Neural progenitor cell (in vitro differentiated cells): ENCODE measurements around the gene ID2. TPM values are rescaled to one million over a fixed set of nuclear protein-coding genes. Genes with fewer than 3 reads are reported as not detected.
A peak's percentile ranks its signal among the peaks of the same experiment; 100 is the strongest.

Experiments
- DNase-seq: peaks from one replicate; pipeline ENCODE4 v3.0.0-alpha.2; 2016; ENCODE audit warnings: low spot score
- H2AFZ ChIP-seq: fragments of 200-600 bp; sonication (generic); replicated peaks from 2 replicates; pipeline ENCODE4 v1.6.1; 2016; ENCODE audit warnings: antibody characterized with exemption
- H3F3A ChIP-seq: fragments of 200-600 bp; sonication (generic); 2 replicates; pipeline ENCODE4 v1.6.1; 2016; ENCODE audit warnings: antibody characterized with exemption, low read depth
- H3K27ac ChIP-seq: fragments of 200-600 bp; sonication (generic); 2 replicates; pipeline ENCODE4 v1.5.1; 2016; ENCODE audit warnings: mild to moderate bottlenecking
- H3K27me3 ChIP-seq: fragments of 200-600 bp; sonication (generic); 2 replicates; pipeline ENCODE4 v1.6.1; 2016; ENCODE audit warnings: mild to moderate bottlenecking, moderate library complexity
- H3K36me3 ChIP-seq: fragments of 200-600 bp; sonication (generic); 2 replicates; pipeline ENCODE4 v1.5.1; 2016
- H3K4me1 ChIP-seq: fragments of 200-600 bp; sonication (generic); 2 replicates; pipeline ENCODE4 v1.6.1; 2016; ENCODE audit warnings: mixed run types
- H3K4me2 ChIP-seq: fragments of 200-600 bp; sonication (generic); 2 replicates; pipeline ENCODE4 v1.6.1; 2016
- H3K4me3 ChIP-seq: fragments of 200-600 bp; sonication (generic); 2 replicates; pipeline ENCODE4 v1.5.1; 2016
- H3K79me2 ChIP-seq: fragments of 200-600 bp; sonication (generic); 2 replicates; pipeline ENCODE4 v1.6.1; 2016; ENCODE audit warnings: low read depth
- H3K9ac ChIP-seq: fragments of 200-600 bp; sonication (generic); 2 replicates; pipeline ENCODE4 v1.6.1; 2016
- H3K9me3 ChIP-seq: fragments of 200-600 bp; sonication (generic); 2 replicates; pipeline ENCODE4 v1.5.1; 2016; ENCODE audit warnings: low read depth
- H4K20me1 ChIP-seq: fragments of 200-600 bp; sonication (generic); 2 replicates; pipeline ENCODE4 v1.6.1; 2016; ENCODE audit warnings: low read depth
- H3K27ac Mint-ChIP-seq: 3 replicates; pipeline ENCODE4 v1.8.0; 2021; ENCODE audit warnings: mixed read lengths
- H3K27me3 Mint-ChIP-seq: 2 replicates; pipeline ENCODE4 v1.8.0; 2022; ENCODE audit warnings: low read depth, mild to moderate bottlenecking, inconsistent platforms, moderate library complexity, mixed read lengths; ENCODE audit not compliant: insufficient read depth
- H3K36me3 Mint-ChIP-seq: 3 replicates; pipeline ENCODE4 v1.8.0; 2021; ENCODE audit warnings: mixed read lengths
- H3K4me1 Mint-ChIP-seq: 3 replicates; pipeline ENCODE4 v1.8.0; 2021; ENCODE audit warnings: mixed read lengths
- H3K4me3 Mint-ChIP-seq: 3 replicates; pipeline ENCODE4 v1.8.0; 2021; ENCODE audit warnings: mild to moderate bottlenecking, moderate library complexity, mixed read lengths
- H3K9me3 Mint-ChIP-seq: 3 replicates; pipeline ENCODE4 v1.8.0; 2020; ENCODE audit warnings: mixed read lengths
- EZH2 ChIP-seq: fragments of 200-600 bp; sonication (generic); IDR thresholded peaks from 2 replicates; pipeline ENCODE4 v1.6.1; 2017; ENCODE audit warnings: antibody characterized with exemption, mild to moderate bottlenecking, moderate library complexity
- EZH2phosphoT487 ChIP-seq: fragments of 200-600 bp; sonication (generic); IDR thresholded peaks from 2 replicates; pipeline ENCODE4 v1.6.1; 2017; ENCODE audit warnings: antibody characterized with exemption
- total RNA-seq: library from RNA; depleted of rRNA; stranded (reverse); fragments of >200 nt; gene quantifications from 2 replicates; pipeline ENCODE4 v1.2.3, GENCODE V29; 2015; ENCODE audit warnings: low replicate concordance
- TF ChIP-seq, protein P1 (sequence below): fragments of 200-600 bp; sonication (generic); IDR thresholded peaks from 2 replicates; pipeline ENCODE4 v1.5.1; 2017; ENCODE audit warnings: antibody characterized with exemption, mild to moderate bottlenecking

ID2 gene
- total RNA-seq, 1 donor from 2014 or later: 140 TPM

GRCh38 chr2:8658064-8658862, 23.6 kb upstream of the ID2 start:
- H3K27ac Mint-ChIP-seq: peak overlapping the region; percentile 74
- H3K27me3 ChIP-seq: no peaks in the 10 kb centered on the region
- no peaks in the 10 kb centered on the region for H4K20me1 ChIP-seq
- no peaks in the 10 kb centered on the region for H3K36me3 ChIP-seq
- peaks cover 18% of the 10 kb centered on the region for H3K27me3 Mint-ChIP-seq
- TF ChIP-seq EZH2phosphoT487 (no peak), EZH2 (no peak)
- TF ChIP-seq, protein P1, sequence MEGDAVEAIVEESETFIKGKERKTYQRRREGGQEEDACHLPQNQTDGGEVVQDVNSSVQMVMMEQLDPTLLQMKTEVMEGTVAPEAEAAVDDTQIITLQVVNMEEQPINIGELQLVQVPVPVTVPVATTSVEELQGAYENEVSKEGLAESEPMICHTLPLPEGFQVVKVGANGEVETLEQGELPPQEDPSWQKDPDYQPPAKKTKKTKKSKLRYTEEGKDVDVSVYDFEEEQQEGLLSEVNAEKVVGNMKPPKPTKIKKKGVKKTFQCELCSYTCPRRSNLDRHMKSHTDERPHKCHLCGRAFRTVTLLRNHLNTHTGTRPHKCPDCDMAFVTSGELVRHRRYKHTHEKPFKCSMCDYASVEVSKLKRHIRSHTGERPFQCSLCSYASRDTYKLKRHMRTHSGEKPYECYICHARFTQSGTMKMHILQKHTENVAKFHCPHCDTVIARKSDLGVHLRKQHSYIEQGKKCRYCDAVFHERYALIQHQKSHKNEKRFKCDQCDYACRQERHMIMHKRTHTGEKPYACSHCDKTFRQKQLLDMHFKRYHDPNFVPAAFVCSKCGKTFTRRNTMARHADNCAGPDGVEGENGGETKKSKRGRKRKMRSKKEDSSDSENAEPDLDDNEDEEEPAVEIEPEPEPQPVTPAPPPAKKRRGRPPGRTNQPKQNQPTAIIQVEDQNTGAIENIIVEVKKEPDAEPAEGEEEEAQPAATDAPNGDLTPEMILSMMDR: no peak
- no peak overlapping the region for H2AFZ ChIP-seq
- H3K9me3 ChIP-seq: no peaks in the 10 kb centered on the region
- peaks cover 10% of the 10 kb centered on the region for H3K9me3 Mint-ChIP-seq
- peaks cover 73% of the 10 kb centered on the region for H3K4me1 Mint-ChIP-seq
- H3K79me2 ChIP-seq: no peaks in the 10 kb centered on the region
- H3F3A ChIP-seq: peaks cover 14% of the 10 kb centered on the region
- no peak overlapping the region for H3K9ac ChIP-seq
- peaks cover 10% of the 10 kb centered on the region for H3K4me1 ChIP-seq
- no peaks in the 10 kb centered on the region for H3K36me3 Mint-ChIP-seq
- H3K4me3 ChIP-seq: no peak overlapping the region
- no peak overlapping the region for H3K4me2 ChIP-seq
- no peak for DNase-seq
- H3K27ac ChIP-seq: no peak overlapping the region
- no peak overlapping the region for H3K4me3 Mint-ChIP-seq

DNA sequence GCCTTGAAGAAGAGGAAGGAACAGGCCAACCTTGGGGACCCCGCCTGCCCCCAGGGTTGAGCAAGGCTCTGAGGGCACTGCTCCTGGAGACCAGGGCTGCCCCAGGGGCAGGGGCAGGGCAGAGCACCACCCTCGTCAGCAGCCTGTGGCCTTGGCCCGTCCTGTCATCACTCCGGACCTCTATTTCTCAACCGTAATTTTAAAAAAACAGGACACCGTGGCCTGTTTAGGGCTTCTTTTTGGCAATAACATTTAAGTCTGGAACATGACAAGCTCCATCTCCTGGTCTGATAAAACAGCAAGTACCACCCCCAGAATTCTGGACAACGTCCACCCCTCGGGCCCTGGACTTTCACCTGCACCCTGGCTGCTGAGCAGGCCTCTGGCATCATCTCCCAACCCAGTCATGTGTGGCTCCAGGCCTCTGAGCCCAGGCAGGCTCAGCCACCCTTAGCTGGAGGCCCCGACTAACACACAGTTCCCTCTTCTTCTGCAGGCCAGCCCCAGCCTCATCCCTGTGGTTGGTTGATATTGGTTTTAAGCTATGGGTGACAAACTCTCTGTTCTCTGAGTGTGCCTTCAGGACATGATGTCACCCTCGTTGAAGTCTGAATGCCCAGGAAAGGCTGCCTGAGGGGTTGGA, 22.6 kb upstream of the ID2 start:
- H3K4me3 ChIP-seq: no peak overlapping the region
- H3K4me2 ChIP-seq: no peak overlapping the region
- H4K20me1 ChIP-seq: no peaks in the 10 kb centered on the region
- H3K4me1 ChIP-seq: peaks cover under 1% of the 10 kb centered on the region
- peaks cover 67% of the 10 kb centered on the region for H3K4me1 Mint-ChIP-seq
- H3F3A ChIP-seq: peaks cover 5% of the 10 kb centered on the region
- H3K27me3 ChIP-seq: no peaks in the 10 kb centered on the region
- H3K27ac ChIP-seq: no peak overlapping the region
- H3K27me3 Mint-ChIP-seq: peaks cover 19% of the 10 kb centered on the region
- no peak for TF ChIP-seq EZH2
- TF ChIP-seq, protein P1: no peak
- no peak for TF ChIP-seq EZH2phosphoT487
- H3K27ac Mint-ChIP-seq: peak overlapping the region; percentile 41
- H3K4me3 Mint-ChIP-seq: no peak overlapping the region
- no peaks in the 10 kb centered on the region for H3K79me2 ChIP-seq
- H3K36me3 ChIP-seq: no peaks in the 10 kb centered on the region
- DNase-seq: no peak
- H3K9me3 Mint-ChIP-seq: peaks cover 12% of the 10 kb centered on the region
- no peak overlapping the region for H3K9ac ChIP-seq
- no peaks in the 10 kb centered on the region for H3K9me3 ChIP-seq
- H3K36me3 Mint-ChIP-seq: no peaks in the 10 kb centered on the region
- no peak overlapping the region for H2AFZ ChIP-seq

GRCh38 chr2:8659735-8660492, 21.9 kb upstream of the ID2 start:
- H3K27ac Mint-ChIP-seq: peak overlapping the region; percentile 96
- Histone ChIP-seq H3K4me1 (no peaks in the 10 kb centered on the region), H3K36me3 (no peaks in the 10 kb centered on the region), H2AFZ (no peak overlapping the region), H3K27me3 (no peaks in the 10 kb centered on the region), H3K79me2 (no peaks in the 10 kb centered on the region), H3F3A (peaks cover 5% of the 10 kb centered on the region), H4K20me1 (no peaks in the 10 kb centered on the region), H3K27ac (no peak overlapping the region), H3K4me2 (no peak overlapping the region), H3K4me3 (no peak overlapping the region), H3K9ac (no peak overlapping the region), H3K9me3 (no peaks in the 10 kb centered on the region)
- TF ChIP-seq EZH2: no peak
- no peak for TF ChIP-seq EZH2phosphoT487
- TF ChIP-seq, protein P1: no peak
- DNase-seq: no peak
- H3K36me3 Mint-ChIP-seq: no peaks in the 10 kb centered on the region
- H3K4me1 Mint-ChIP-seq: peaks cover 64% of the 10 kb centered on the region
- peaks cover 16% of the 10 kb centered on the region for H3K27me3 Mint-ChIP-seq
- H3K4me3 Mint-ChIP-seq: no peak overlapping the region
- peaks cover 11% of the 10 kb centered on the region for H3K9me3 Mint-ChIP-seq
